ENCODE data around the gene RLN1.
"Not testable (repeated sequence)": the region's sequence is repeated elsewhere in the genome, so short reads cannot be mapped to it uniquely, and the experiment has no call there.

RLN1 gene

DNA sequence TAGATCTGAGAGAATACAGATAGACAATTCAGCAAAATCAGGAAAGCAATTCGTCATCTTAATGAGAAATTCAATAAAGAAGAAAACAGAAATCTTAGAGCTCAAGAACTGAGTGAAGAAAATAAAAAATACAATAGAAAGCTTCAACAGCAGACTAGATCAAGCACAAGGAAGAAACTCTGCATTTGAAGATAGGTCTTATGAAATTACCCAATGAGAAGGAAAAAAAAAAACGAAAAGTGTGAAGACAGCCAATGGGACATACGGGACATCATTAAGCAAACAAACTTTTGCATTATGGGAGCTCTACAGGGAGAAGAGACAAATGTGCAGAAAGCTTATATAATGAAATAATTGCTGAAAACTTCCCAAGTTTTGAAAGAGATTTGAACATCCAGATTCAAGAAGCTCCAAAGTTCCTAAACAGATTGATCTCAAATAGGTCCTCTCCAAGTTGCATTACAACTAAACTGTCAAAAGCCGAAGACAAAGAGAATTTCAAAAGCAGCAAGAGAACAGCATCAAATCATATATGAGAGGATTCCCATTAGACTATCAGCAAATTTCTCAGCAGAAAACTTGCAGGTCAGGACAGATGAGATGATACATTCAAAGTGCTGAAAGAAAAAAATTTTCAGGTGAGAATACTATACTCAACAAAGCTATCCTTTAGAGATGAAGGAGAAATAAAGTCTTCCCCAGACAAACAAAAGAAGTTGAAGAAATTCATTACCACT, 24.3 kb downstream of the RLN1 start:
- DNase-seq (ENCODE audit: insufficient read length, low spot score) (no peak), FAIRE-seq (no peak)
- TF ChIP-seq, protein P1, sequence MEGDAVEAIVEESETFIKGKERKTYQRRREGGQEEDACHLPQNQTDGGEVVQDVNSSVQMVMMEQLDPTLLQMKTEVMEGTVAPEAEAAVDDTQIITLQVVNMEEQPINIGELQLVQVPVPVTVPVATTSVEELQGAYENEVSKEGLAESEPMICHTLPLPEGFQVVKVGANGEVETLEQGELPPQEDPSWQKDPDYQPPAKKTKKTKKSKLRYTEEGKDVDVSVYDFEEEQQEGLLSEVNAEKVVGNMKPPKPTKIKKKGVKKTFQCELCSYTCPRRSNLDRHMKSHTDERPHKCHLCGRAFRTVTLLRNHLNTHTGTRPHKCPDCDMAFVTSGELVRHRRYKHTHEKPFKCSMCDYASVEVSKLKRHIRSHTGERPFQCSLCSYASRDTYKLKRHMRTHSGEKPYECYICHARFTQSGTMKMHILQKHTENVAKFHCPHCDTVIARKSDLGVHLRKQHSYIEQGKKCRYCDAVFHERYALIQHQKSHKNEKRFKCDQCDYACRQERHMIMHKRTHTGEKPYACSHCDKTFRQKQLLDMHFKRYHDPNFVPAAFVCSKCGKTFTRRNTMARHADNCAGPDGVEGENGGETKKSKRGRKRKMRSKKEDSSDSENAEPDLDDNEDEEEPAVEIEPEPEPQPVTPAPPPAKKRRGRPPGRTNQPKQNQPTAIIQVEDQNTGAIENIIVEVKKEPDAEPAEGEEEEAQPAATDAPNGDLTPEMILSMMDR (IDR thresholded peaks at IDR 0.05; ENCODE audit: insufficient read depth, missing control alignments): no peak

GRCh38 chr9:5310851-5311250, 28.8 kb downstream of the RLN1 start:
- TF ChIP-seq, protein P1 (IDR thresholded peaks at IDR 0.05; ENCODE audit: insufficient read depth, missing control alignments): no peak
- no peak for FAIRE-seq
- DNase-seq (ENCODE audit: insufficient read length, low spot score): no peak

- no peak for DNase-seq (ENCODE audit: insufficient read length, low spot score)
These were observed 33.9 kb downstream of the RLN1 start for GRCh38 chr9:5305741-5306140.

GRCh38 chr9:5303840-5304795, 35.6 kb downstream of the RLN1 start, which contains the start of gene RLN2:
Gene RLN2 (minus strand): TSS chr9:5304716. CDS start chr9:5304580, 136 bp downstream.
- not testable (repeated sequence) for FAIRE-seq; DNase-seq (ENCODE audit: insufficient read length, low spot score)

More at GRCh38 chr9:5305741-5306140, 33.9 kb downstream of the RLN1 start:
- TF ChIP-seq, protein P1 (IDR thresholded peaks at IDR 0.05; ENCODE audit: insufficient read depth, missing control alignments): no peak
- FAIRE-seq: no peak

- DNase-seq (ENCODE audit: insufficient read length, low spot score) (no peak), FAIRE-seq (no peak)
- TF ChIP-seq, protein P1 (IDR thresholded peaks at IDR 0.05; ENCODE audit: insufficient read depth, missing control alignments): no peak
These were observed 38.1 kb downstream of the RLN1 start for GRCh38 chr9:5301544-5301943.

DNA sequence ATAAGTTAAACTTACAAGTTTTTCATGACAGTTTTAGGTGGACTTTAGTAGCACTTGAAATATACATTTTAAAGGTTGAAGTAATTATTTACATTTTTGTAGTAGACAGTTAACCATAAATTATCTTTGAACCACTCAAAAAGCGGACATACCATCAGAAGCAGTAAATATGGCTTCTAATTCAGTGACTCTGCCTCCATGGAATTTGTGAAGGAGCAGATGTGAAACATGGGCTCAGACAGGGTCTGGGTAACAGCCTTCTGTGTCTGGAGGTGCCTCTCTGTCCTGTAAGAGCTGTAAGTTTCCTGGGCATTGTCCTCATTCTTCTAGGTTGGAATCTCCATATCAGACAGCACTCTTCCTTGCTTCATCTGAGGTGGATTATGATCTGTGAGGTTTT, 47.5 kb downstream of the RLN1 start:
- TF ChIP-seq, protein P1 (IDR thresholded peaks at IDR 0.05; ENCODE audit: insufficient read depth, missing control alignments): no peak
- DNase-seq (ENCODE audit: insufficient read length, low spot score) (no peak), FAIRE-seq (no peak)

- TF ChIP-seq, protein P1 (IDR thresholded peaks at IDR 0.05; ENCODE audit: insufficient read depth, missing control alignments): no peak
- FAIRE-seq (no peak), DNase-seq (ENCODE audit: insufficient read length, low spot score) (no peak)
These were observed 51.1 kb downstream of the RLN1 start for GRCh38 chr9:5288591-5288990.

Data from D721Med (cell line).